Keratinocyte (primary cell): ENCODE data around the gene KRT37.

Experiments used
- EZH2 ChIP-seq: IDR thresholded peaks from one replicate; pipeline ENCODE4 v1.6.1; 2012; ENCODE audit warnings: inconsistent platforms, mild to moderate bottlenecking, low read length, moderate library complexity
- TF ChIP-seq, protein P1 (sequence below), 3 experiments: IDR thresholded peaks in 1 of 3; conservative IDR thresholded peaks in 1 of 3; optimal IDR thresholded peaks in 1 of 3; 2 replicates in 2 of 3; 3 replicates in 1 of 3; pipeline versions ENCODE3 to v1.5.1; 2011; ENCODE audit warnings: low read length in 3 of 3, mild to moderate bottlenecking in 3 of 3, moderate library complexity in 2 of 3, control low read depth in 1 of 3, inconsistent platforms in 1 of 3; ENCODE audit not compliant: insufficient read depth in 2 of 3; ENCODE audit errors: extremely low read depth in 1 of 3

DNA sequence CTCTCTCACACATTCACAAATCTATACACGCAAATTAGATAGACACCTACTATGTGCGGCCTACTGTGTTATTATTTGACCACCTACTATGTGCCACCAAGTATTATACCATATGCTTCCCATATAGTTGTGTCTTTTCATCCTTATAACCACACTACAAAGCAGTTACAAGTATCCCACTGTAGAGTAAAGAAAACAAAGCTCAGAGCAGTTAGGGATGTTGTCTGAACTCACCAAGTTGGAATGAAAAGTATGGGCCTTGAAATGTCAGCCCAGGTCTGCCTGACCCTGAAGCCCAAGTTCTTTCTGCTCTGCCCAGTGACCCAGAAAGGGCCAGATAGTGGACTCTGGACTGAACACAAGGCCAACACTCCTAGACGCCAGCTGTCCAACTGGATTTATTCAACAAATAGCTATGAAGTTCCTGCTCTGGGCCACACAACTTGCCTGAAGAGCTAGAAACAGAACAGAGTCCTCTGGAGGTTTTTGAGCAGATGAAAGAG is 8.5 kb downstream of the KRT37 start:
- TF ChIP-seq, protein P1, sequence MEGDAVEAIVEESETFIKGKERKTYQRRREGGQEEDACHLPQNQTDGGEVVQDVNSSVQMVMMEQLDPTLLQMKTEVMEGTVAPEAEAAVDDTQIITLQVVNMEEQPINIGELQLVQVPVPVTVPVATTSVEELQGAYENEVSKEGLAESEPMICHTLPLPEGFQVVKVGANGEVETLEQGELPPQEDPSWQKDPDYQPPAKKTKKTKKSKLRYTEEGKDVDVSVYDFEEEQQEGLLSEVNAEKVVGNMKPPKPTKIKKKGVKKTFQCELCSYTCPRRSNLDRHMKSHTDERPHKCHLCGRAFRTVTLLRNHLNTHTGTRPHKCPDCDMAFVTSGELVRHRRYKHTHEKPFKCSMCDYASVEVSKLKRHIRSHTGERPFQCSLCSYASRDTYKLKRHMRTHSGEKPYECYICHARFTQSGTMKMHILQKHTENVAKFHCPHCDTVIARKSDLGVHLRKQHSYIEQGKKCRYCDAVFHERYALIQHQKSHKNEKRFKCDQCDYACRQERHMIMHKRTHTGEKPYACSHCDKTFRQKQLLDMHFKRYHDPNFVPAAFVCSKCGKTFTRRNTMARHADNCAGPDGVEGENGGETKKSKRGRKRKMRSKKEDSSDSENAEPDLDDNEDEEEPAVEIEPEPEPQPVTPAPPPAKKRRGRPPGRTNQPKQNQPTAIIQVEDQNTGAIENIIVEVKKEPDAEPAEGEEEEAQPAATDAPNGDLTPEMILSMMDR (optimal IDR thresholded peaks at IDR 0.05 in 1 of 3, IDR thresholded peaks at IDR 0.05 in 1 of 3, conservative IDR thresholded peaks at IDR 0.05 in 1 of 3; ENCODE audit: extremely low read depth in 1 of 3, insufficient read depth in 2 of 3, low read length in 3 of 3), result no peak
- no peak for TF ChIP-seq EZH2
